ENCODE measurements around the gene BMPR1A.

The BMPR1A gene

GRCh38 chr10:86765548-86765947 is 9.1 kb downstream of the BMPR1A start:
- no peak for DNase-seq (ENCODE audit: low read depth)

DNA sequence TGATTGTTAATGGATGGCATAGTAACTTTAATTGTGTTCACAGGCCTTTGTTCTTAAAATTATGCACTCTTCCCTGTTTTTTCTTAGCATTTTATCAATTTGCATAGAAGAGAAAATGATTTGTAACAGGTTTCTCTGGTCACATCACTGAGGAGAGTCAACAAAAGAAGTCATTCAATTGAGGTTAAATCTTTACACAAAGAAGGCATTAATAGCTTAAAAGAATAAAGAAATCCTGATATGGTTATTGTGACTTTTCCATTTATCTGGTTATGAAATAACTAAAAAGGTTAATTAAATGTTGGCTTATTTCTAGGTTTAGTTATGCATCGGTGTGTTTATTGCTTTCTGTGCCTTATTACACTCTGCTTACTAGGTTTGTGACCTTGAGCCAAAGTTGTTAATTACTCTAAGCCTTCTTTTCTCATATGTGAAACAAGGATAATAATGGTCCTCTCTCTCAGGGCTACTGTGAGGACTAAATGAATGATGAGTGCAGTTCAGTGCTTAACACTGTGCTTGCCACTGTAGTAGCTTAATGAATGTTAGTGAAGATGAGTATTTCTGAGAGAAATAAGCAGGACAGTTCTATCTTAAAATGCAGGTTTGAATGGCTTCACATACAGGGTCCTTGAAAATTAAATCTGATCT is 12.1 kb downstream of the BMPR1A start:
- no peak for DNase-seq (ENCODE audit: low read depth)

- DNase-seq (ENCODE audit: low read depth): no peak
Measured at GRCh38 chr10:86769991-86770390, 13.6 kb downstream of the BMPR1A start.

- DNase-seq (ENCODE audit: low read depth): no peak
Measured at GRCh38 chr10:86770412-86770960, 14.1 kb downstream of the BMPR1A start.

DNA sequence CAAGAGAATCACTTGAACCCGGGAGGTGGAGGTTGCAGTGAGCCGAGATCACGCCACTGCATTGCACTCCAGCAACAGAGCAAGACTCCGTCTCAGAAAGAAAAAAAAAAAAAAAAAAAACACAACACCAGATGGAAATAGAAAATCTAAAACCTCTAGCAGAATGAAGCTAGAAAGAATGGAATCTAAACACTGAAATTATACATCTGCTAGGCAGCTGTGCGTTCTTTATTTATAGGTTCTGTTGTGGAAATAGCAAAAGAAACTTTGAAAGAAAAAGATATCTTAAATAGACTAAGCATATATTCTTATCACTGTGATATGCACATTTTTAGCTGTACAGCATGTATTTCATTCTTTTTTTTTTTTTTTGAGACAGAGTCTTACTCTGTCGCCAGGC is 17.1 kb downstream of the BMPR1A start:
- DNase-seq (ENCODE audit: low read depth): no peak

- DNase-seq (ENCODE audit: low read depth): no peak
Measured at GRCh38 chr10:86775056-86775869, 18.8 kb downstream of the BMPR1A start.

DNA sequence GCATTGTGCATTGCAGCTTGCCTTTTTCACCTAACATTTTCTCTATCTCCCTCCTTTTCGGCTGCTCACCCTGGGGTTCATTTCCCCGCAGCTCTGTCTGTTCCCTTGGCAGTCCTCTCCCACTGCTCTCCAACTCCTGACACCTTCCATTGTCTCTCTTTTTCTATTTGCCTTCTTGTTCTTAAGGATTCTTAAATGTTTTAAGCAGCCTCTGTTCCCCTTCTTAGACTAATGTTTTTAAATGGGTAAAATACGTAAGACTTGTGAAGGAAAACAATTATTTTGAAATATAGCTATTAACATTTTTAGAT is 19.4 kb downstream of the BMPR1A start:
- DNase-seq (ENCODE audit: low read depth): no peak

DNA sequence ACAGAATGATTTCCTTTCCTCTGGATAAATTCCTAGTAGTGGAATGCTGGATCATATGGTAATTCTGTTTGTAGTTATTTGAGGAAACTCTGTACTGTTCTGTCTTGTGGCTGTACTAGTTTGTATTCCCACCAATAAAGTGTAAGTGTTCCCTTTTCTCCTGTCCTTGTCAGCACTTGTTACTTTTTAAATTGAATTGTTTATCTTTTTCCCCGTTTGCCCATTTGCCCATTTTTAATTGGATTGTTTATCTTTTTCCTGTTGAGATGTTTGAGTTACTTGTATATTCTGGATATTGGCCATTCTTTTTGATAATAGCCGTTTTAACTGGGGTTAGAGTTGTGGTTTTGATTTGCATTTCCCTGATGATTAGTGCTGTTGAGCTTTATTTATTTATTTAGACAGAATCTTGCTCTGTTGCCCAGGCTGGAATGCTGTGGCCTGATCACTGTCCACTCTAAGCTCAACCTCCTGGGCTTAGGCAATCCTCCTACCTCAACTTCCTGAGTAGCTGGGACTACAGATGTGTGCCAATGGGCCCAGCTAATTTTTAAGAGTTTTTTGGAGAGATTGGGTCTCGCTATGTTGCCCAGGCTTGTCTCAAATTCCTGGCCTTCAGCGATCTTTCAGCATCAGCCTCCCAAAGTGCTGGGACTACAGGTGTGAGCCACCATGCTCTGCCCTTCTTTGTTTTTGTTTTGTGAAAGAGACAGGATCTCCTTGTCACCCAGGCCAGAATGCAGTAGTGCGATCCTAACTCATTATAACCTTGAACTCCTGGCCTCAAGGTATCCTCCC is 23.0 kb downstream of the BMPR1A start:
- DNase-seq (ENCODE audit: low read depth): no peak

- no peak for DNase-seq (ENCODE audit: low read depth)
Measured at GRCh38 chr10:86782701-86783418, 26.4 kb downstream of the BMPR1A start.

GRCh38 chr10:86785037-86785436 is 28.6 kb downstream of the BMPR1A start:
- no peak for DNase-seq (ENCODE audit: low read depth)

DNA sequence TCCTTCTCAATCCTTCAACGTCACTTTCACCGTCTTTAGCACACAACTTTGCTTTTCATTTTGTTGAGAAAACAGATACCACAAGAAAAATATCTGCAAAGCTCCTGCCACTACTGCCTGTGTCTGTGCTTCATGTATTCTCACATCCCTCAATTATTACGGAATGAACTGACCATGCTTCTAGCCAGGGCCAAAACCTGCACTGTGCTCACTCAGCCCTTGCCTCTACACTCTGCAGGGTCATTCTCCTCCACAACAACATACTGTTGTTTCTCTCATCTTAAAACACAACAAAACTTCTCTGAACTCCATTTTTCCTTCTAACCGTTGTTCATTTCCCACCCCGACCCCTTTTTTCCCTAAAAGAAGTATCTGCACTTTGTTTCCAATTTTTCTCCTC is 29.5 kb downstream of the BMPR1A start:
- no peak for DNase-seq (ENCODE audit: low read depth)

- no peak for DNase-seq (ENCODE audit: low read depth)
Measured at GRCh38 chr10:86786368-86786767, 29.9 kb downstream of the BMPR1A start.

GRCh38 chr10:86790394-86790793 is 34.0 kb downstream of the BMPR1A start:
- DNase-seq (ENCODE audit: low read depth): no peak

DNA sequence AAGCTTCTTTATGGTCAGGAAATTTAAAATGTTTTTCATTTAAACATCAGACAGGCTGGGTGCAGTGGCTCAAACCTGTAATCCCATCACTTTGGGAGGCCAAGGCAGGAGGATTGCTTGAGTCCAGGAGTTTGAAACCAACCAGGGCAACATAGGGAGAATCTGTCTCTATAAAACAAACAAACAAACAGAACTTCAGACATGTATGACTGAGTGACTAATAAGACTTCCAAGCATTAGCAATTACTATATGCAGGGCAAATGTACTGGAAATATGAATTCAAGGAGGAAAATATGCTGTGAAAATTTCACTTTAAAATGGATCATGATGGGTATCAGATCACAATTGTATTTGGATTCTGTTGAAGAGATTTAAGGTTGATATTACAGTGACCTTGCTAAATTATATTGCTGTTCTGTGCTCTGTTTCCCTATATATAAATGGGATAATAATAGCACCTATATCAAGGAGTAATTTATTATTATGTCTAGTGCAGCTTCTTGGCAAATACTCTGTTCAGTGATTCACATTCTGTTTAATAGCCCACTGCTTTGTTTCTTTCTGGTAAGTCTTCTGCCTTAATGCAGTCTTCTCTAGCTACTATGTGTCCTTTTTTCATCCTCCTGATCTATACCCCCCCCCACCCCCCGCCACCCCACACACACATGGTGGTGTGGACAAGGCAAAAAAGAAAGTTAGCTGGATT is 36.2 kb downstream of the BMPR1A start:
- no peak for DNase-seq (ENCODE audit: low read depth)

- no peak for DNase-seq (ENCODE audit: low read depth)
Measured at GRCh38 chr10:86793696-86794095, 37.3 kb downstream of the BMPR1A start.

DNA sequence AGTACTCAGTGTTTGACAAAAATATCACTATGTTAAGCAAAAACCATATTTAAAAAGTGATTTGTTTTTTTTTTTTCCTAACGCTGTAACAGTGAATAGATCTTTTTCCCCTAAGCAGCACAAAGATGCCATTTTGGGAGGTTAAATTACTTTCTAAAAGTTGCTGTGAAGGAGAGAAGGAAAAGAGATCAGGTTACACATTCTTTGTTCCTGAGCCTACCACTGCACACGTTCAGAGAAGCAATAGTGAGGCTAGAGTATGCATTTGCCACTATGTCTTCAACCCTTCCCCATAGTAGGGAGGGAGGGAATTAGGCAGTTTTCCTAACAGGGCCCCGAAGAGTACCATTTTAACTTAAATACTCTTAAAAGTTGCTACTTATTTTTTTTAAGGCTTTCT is 38.9 kb downstream of the BMPR1A start:
- DNase-seq (ENCODE audit: low read depth): no peak

GRCh38 chr10:86798025-86798424 is 41.6 kb downstream of the BMPR1A start:
- no peak for DNase-seq (ENCODE audit: low read depth)

DNA sequence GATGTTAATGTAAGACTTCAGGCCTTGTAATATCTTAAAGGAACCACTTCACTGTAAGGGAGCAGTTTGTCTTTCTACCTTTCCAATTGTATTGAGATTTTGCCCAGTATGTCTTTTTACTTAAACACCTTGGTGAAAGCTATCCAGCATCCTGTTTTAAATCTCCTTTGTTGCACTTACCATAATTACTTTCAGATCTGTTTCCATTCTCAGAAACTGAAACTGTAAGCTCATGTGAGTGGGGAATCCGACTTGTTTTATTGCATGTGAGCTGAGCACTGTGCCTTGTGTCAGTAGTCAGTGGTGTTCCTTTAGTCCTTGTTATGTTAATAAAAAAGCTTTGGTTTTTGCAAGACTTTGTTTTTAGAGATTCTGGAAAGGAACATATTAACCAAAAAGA is 42.2 kb downstream of the BMPR1A start:
- no peak for DNase-seq (ENCODE audit: low read depth)

DNA sequence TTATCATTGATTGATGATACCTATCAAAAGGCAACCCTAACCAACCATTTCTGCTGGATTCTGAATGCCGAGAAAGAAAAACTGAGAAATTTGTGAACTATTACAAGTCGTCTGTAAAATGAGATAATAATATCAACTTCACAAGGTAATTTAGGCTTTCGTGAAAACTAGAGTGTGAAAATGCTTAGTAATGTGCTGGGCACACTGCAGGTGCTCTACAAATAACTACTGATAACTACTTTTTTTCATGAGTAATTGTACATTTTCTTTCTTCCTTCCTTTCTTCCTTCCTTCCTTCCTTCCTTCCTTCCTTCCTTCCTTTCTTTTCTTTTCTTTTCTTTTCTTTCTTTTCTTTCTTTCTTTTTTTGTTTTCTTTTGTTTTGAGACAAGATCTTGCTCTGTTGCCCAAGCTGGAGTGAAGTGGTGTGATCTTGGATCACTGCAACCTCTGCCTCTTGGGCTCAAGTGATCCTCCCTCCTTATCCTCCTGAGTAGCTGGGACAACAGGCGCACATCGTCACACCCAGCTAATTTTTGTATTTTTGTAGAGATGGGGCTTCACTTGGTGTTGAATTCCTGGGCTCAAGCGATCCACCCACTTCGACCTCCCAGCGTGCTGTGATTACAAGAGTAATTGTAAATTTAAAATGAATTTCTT is 42.9 kb downstream of the BMPR1A start:
- DNase-seq (ENCODE audit: low read depth): no peak

DNA sequence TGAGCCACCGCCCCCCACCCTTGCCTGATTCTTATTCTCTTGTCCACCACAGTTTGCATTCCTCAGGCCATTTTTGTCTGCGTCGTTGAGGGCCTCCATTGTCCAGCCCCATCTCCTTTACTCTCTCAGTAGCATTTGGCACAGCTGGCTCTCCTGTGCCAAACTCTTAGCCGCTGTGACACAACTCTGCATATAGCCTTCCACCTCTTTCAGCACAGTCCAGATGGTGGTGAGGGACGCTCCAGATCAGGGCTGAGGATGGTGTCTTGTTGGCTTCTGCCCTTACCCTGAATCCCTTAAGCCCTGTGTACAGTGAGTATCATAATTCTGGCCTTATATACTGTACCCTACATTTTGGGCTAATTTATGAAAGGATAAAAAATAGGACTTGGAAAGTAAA is 45.6 kb downstream of the BMPR1A start:
- no peak for DNase-seq (ENCODE audit: low read depth)
